ENCODE data around the gene PAM. TPM values are rescaled to one million over a fixed set of nuclear protein-coding genes. Genes with fewer than 3 reads are reported as not detected.

Gene PAM
- total and polyA plus RNA-seq, 11 donors, result 569 to 1,548 (median 1,087) TPM

GRCh38 chr5:102866237-102866600, 111.1 kb downstream of the PAM start:
- intact Hi-C loops (cut with DNase I), result loop anchor here (5.0 to 10.0 kb wide), 7 partner anchors 59 to 111 kb away; partner anchors contain the start of gene PAM (in 1 of the 10)
- Histone ChIP-seq H3K4me1 (peaks cover 0 to 62% (median 22%) of the 10 kb centered on the region in 12 donors), H3K27me3 (no peaks in the 10 kb centered on the region), H3K36me3 (peaks cover 0 to 6% (median 0%) of the 10 kb centered on the region in 9 donors), H3K4me3 (peak overlapping the region; percentile 45 to 85 (median 74)), H3K27ac (peak overlapping the region; percentile 85 to 95 (median 93)), H3K9me3 (no peaks in the 10 kb centered on the region)
- DNase-seq (no peak), ATAC-seq (peak in 1 of 4 donors; percentile 0)
- WGBS, 4 donors, result 0 to 2% (median 1%) methylated on average over 7 of the region's 7 CpGs
- TF ChIP-seq POLR2A (IDR thresholded peaks at IDR 0.05), result no peak
- no peak for TF ChIP-seq CTCF (IDR thresholded peaks at IDR 0.05)

- DNase-seq, result no peak
- H3K27me3 ChIP-seq, result no peaks in the 10 kb centered on the region
- H3K27ac ChIP-seq, result peak overlapping the region in 10 of 12 donors; percentile 34 to 95 (median 93)
- peaks cover 0 to 6% (median 0%) of the 10 kb centered on the region in 9 donors for H3K36me3 ChIP-seq
- H3K9me3 ChIP-seq, result no peaks in the 10 kb centered on the region
- peak in 1 of 4 donors; percentile 25 for ATAC-seq
- intact Hi-C loops (cut with DNase I), result loop anchor here (5.0 to 10.0 kb wide), 7 partner anchors 57 to 113 kb away; partner anchors contain the start of gene PAM (in 1 of the 10)
- WGBS, 4 donors, result 60 to 72% (median 63%) methylated on average over 3 of the region's 3 CpGs
- peak overlapping the region in 11 of 12 donors; percentile 10 to 85 (median 75) for H3K4me3 ChIP-seq
- peaks cover 0 to 66% (median 22%) of the 10 kb centered on the region in 12 donors for H3K4me1 ChIP-seq
- TF ChIP-seq POLR2A (IDR thresholded peaks at IDR 0.05) (no peak), CTCF (IDR thresholded peaks at IDR 0.05) (no peak)
These were observed 113.0 kb downstream of the PAM start for GRCh38 chr5:102867992-102868662.

- ATAC-seq (no peak), DNase-seq (no peak)
- TF ChIP-seq CTCF (IDR thresholded peaks at IDR 0.05) (no peak), POLR2A (IDR thresholded peaks at IDR 0.05) (no peak)
- no peaks in the 10 kb centered on the region for H3K9me3 ChIP-seq
- H3K4me1 ChIP-seq, result peaks cover 0 to 60% (median 20%) of the 10 kb centered on the region in 12 donors
- intact Hi-C loops (cut with DNase I), result loop anchor here (5.0 to 10.0 kb wide), 7 partner anchors 56 to 114 kb away; partner anchors contain the start of gene PAM (in 1 of the 10)
- H3K27ac ChIP-seq, result peak overlapping the region in 2 of 12 donors; percentile 5 to 94
- H3K27me3 ChIP-seq, result no peaks in the 10 kb centered on the region
- peaks cover 0 to 8% (median 0%) of the 10 kb centered on the region in 9 donors for H3K36me3 ChIP-seq
- H3K4me3 ChIP-seq, result peak overlapping the region in 2 of 12 donors; percentile 9 to 75
- 57 to 83% (median 73%) methylated on average over 1 of the region's 1 CpG for WGBS, 4 donors
These were observed 114.1 kb downstream of the PAM start for GRCh38 chr5:102869230-102869629.

- Histone ChIP-seq H3K9me3 (no peaks in the 10 kb centered on the region), H3K27ac (no peak overlapping the region), H3K27me3 (no peaks in the 10 kb centered on the region), H3K36me3 (peaks cover 0 to 14% (median 0%) of the 10 kb centered on the region in 9 donors), H3K4me3 (no peak overlapping the region), H3K4me1 (peaks cover 0 to 47% (median 12%) of the 10 kb centered on the region in 12 donors)
- ATAC-seq (no peak), DNase-seq (no peak)
- WGBS, 4 donors, result 70 to 80% (median 79%) methylated on average over 11 of the region's 11 CpGs
- intact Hi-C loops (cut with DNase I), result no loop called here
- TF ChIP-seq CTCF (IDR thresholded peaks at IDR 0.05), result no peak
These were observed 118.4 kb downstream of the PAM start for GRCh38 chr5:102873379-102873932.

Measured in heart left ventricle (tissue), 16 donors.